Limb (tissue), 2 donors: ENCODE results near the gene MYL10.

ENCODE experiments used
- DNase-seq, 2 donors: peaks; one replicate each; pipeline ENCODE4 v3.0.0-alpha.2; 2016; ENCODE audit errors: extremely low spot score in 2 of 2

Gene MYL10

DNA sequence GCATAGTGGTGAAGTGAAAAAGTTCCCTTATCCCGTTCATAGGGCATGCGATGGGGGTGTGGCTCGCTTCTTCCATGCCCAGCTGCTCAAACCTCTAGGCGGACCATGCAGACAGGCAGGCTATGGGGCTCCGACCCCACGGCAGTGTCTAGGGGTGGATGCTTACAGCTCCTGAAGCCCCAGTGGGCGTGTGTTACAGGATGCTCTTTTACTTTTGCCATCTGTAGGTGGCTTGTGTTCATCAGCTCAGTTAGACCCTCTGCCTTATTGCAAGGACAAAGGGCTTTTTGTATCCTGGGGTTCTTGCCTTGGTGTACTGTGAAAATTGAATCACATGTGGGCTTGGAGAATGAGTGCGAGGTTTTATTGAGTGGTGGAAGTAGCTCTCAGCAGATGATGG is at the start of gene MYL10:
TSS of gene MYL10 (minus strand) at position 126 of the 400 bp plus-strand sequence. CDS start 178 bp downstream, outside the sequence.
- DNase-seq: no peak

DNA sequence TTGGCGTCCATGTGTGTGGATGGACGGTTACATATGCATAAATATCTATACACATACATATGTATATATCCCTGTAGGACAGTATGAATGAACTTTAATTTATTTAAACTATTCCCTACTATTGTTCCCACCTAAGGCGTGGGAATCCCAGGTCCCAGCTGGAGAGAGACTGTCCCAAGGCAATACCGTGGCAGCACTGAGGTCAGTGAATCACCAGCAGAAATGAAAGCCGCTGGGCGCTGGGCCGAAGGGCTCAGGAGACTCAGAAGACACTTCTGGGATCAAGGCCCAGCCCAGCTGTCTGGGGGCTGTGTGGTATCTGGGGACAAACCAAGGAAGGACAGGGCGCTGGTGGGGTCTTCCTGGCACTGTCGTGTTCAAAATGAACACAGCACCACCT is 49.6 kb upstream of the MYL10 start:
- DNase-seq: no peak

DNA sequence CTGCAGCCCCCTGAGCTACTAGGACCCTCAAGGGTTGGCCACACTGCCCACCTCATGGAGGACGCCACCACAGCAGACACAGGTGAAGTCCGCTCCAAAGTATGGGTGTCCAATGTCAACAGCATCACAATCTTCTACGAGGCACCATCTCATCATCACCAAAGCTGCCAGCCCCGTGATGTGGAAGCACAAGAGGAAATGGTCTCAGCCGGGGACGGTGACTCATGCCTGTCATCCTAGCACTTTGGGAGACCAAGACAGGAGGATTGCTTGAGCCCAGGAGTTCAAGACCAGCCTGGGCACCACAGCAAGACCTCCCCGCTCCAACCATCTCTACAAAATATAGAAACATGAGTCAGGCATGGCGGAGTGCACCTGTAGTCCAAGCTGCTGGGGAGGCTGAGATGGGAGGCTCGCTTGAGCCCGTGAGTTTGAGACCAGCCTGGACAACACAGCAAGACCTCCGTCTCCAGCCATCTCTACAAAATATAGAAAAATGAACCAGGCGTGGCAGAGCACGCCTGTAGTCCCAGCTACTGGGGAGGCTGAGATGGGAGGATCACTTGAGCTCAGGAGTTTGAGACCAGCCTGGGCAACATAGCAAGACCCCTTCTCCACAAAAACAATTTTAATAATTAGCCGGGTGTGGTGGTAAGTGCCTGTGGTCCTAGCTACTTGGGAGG is 48.8 kb upstream of the MYL10 start:
- no peak for DNase-seq

DNA sequence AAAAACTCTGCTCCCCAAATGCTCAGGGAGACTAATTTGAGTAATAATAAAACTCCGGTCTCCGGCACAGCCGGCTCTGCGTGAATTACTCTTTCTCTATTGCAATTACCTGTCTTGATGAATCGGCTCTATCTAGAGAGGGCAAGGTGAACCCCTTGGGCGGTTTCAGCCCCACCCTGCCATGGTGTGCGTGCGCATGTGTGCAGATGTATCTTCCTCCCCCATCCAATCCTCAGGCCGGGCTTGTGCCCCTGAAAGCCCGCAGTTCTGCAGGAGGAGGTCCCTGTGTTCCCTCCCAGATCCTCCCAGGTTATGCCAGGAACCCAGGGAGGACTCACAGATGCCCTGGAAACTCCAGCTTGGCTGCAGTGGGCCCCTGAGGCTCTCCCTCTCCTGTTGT is 48.3 kb upstream of the MYL10 start:
- no peak for DNase-seq

DNA sequence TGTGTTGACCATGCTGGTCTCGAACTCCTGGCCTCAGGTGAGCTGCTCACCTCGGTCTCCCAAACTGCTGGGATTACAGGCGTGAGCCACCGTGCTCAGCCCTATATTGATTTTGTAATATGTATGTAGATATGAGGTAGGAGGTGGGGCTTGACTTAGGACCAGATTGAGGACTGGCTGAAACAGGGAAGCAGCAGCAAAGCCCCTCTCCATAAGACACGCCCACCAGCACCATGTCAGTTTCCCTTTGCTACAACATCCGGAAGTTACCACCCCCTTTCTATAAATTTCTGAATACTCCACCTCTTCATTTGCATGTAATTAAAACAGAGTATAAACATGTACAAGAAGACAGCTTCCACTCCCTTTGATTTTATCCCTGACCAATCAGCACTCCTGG is 47.9 kb upstream of the MYL10 start:
- no peak for DNase-seq

DNA sequence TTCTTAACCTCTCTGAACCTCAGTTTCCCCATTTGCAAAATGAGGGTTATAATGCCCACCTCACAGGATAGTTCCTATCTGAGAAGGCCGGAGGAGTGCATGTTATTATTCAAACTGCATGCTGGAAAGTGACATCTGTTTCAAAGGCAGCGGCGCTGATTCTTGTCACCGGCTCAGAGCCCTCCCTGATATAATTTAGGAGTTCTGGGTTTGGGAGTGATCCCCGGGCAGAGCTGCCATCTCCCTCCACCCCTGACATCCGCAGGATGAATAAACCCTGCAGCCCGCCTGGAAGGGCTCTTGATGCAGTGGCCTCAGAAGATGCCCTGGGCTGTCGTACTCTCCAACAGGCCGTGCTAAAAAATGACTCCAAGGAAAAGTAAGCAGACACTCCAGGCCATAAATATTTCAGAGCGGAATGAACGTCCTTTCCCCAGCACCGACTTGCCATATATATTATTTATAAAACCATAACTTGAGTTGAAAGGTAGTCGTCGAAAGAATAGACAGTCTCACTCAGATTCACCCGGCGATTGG is 47.0 kb upstream of the MYL10 start:
- DNase-seq: no peak

DNA sequence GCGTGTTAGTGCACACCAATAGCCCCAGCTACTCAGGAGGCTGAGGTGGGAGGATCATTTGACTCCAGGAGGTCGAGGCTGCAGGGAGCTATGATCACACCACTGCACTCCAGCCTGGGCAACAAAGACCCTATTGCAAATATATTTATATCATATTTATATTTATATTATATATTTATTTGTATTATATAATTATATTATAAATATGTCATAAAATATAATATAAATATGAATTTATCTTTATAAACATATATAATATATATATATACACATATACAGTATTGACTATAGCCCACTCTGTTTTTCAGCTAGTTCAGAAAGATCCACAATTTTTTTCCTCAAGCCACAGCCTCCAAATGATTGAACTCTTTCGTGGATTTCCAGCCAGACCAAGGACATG is 45.3 kb upstream of the MYL10 start:
- DNase-seq: no peak

DNA sequence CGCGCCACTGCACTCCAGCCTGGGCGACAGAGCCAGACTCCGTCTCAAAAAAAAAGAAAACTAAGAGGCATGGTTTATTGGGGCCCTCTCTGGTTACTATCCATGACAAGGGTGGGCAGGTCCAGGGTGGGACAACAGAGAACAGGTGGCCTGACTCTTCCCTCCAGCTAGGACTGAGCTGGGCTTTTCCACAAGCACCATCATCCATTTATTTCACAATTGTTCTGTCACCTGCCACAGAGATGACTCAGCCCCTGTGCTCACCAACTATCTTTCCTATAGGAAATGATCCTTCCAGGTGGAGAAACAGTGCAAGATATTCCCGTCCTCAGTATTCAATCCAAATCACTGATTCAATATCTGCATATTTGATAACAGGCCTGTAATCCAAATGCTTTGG is 44.9 kb upstream of the MYL10 start:
- DNase-seq: no peak

DNA sequence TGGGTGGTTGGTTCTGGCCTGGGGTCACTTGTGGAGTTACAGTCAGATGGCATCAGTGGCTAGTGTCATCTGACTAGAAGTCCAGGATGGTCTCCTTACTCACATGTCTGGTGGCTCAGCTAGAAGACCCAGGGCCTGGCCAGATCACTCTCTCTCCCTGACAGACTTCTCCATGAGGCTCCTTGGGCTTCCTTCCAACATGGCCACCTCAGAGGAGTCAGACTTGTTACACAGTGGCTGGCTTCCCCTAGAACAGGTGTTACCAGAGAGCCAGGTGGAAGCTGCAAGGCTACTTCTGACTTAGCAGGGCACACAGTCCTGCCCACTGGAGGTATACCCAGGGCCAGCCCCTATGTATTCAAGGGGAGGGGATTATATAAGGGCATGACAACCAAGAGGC is 44.2 kb upstream of the MYL10 start:
- no peak for DNase-seq

DNA sequence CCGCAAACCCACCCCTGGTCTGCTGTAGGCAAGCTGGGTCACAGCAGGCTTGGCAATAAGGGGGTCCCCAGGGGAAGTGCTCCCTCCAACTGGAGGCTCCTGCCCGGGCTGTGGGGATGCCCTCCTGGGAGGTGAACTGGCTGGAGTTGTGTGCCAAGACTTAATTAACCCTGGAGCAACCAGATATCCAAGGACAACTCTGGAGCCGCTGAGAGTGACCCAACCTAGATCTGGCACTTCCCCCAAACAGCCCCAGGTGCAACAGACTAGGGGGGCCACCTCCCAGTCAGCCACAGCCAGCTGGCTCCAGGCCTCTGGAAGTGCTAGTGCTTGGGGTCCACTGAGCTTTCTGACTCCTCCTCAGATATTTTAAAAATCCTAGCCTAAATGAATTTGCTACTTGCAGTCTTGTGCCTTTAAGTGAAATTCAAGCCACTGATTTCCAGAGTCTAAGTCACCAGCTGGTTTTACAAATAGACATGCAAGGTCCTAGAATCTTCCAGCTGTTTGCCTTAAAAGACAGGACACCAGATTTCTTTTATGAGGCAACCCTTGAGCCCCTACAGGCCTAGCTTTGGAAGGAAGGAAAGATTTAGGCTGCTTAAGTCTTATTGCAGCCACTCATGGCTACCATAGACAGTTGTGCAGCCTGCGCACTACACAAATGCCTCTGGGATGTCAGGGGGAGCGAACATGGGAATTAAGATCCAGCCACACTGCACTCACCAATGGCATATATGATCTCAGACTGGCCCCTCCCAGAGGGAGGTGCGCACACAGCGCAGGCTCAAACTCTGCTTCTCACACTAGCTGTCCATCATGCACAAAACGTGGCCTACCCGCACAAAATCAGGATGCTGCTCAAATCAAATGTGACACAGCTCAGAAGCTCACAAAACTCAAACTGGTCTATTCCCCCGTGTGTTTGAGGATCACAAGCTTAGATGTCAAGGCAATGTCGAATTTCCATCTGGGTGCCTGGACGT is 42.6 kb upstream of the MYL10 start:
- DNase-seq: peak; percentile 59 to 65

DNA sequence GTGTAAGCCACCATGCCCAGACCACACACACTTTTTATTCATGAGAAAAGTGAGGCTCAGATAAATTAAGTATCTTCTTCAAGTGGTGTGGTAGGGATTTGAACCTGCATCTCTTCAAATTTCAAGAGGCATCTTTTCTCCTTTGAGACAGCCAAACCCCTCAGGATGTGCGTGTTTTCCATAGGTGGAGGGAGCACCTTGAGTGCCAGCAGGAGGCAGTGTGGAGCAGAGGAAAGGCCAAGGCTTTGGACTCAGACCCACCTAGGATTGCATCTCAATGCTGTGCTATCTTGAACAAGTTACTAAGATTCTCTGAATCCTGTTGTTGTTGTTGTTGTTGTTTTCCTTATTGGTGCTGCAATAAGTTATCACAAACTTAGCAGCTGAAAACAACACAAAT is 40.2 kb upstream of the MYL10 start:
- no peak for DNase-seq

DNA sequence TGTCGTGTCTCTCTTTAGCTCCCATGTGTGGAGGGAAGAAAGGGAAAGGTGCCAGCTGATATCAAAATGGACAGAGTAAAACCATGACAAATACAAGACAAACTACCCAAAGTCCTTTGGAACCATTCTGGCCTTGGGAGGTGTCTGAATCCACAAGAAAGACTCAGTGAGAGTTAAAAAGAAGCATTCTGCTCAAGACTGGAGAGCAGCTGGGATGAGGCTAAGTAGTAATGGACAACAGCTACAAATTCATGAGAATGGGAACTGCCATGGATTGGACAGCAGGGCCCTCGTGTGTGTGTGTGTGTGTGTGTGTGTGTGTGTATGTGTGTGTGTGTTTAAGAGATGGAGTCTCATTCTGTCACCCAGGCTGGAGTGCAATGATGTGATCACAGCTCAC is 39.6 kb upstream of the MYL10 start:
- DNase-seq: no peak

DNA sequence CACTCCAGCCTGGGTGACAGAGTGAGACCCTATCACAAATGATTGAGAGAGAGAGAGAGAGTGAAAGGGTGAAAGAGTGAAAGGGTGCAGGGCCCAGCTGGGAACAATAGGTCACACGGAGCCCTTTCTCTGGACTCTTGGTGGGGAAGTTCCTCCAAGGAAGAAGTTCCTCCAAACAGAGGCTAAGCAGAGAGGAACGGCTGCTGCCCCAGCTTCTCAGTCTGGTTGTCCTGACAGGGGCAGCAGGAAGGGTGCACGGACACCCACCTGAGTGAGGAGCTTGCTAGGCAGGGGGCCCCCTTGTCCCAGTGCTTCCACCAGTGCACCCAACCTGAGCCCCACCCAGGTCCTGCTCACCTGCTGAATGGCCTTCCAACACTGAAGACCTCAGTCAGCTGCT is 38.8 kb upstream of the MYL10 start:
- no peak for DNase-seq

DNA sequence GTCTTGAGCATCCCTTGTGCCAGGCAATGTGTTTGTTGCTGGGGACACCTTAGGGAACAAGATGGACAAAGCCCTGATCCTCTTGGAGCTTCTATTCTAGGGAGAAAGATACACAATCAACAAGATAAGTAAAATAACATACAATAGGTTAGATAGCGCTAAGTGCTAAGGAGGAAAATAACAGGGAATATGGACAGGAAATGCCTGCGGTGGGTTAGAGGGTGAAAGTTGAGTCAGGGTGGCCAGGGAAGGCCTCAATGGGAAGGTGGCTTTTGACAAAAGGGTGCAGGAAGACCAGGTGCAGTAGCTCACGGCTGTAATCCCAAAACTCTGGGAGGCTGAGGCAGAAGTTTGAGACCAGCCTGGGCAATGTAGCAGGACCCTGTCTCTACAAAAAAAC is 38.3 kb upstream of the MYL10 start:
- no peak for DNase-seq

DNA sequence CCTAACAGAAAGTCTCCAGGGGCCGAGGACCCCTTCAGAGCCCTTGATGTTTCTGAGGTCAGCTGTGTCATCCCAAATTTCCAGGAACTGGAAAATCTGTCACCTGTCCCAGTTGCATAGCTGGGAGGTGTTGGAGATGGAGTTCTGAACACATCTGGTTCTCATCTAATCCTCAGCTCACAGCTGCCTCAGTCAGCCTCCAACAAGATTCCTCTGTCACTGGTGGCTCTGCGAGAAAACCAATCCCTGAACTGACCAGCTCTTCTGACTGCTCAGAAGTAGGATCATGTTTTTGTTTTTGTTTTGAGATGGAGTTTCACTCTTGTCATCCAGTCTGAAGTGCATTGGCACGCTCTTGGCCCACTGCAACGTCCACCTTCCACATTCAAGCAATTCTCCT is 37.6 kb upstream of the MYL10 start:
- peak in 1 of 2 donors; percentile 27 for DNase-seq

DNA sequence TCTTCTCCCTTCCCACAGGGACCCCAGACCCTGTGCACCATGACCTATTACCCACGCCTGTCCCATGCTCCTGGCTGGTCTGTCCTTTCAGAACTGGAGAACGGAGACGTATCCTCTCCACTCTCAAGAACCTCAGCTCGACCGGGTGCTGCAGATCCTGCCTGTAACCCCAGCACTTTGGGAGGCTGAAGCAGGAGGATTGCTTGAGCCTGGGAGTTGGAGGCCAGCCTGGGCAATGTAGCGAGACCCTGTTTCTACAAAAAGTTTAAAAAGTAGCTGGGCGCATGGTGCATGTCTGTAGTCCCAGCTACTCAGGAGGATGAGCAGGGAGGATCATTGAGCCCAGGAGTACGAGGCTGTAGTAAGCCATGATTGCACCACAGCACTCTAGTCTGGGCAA is 37.2 kb upstream of the MYL10 start:
- no peak for DNase-seq

DNA sequence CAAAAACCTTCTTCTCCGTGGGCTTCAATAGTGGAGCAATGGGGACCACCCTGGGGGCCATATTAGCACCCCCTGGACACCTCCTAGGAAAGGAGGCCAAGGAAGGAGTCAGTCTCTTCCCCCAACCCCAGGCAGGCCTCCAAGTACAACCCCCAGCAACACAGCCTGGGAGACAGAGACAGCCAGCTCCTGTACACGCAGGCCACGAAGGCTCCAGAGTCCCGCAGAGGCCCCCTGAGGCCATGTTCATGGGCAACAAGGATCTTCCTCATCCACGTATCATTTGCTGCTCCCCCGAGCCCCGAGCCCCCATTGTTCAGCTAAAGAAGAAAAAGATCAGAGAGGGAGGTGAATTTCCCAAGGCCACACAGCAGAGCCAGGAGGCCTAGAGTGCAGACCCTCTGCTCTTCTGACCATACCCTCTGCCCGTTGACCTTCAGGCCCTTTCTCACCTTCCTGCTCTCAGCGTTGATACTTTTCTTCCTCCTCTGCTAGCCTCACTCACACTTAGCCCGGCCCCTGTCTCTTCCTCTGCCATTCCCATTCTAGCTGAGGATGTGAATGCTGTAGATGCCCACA is 35.9 kb upstream of the MYL10 start:
- DNase-seq: no peak

DNA sequence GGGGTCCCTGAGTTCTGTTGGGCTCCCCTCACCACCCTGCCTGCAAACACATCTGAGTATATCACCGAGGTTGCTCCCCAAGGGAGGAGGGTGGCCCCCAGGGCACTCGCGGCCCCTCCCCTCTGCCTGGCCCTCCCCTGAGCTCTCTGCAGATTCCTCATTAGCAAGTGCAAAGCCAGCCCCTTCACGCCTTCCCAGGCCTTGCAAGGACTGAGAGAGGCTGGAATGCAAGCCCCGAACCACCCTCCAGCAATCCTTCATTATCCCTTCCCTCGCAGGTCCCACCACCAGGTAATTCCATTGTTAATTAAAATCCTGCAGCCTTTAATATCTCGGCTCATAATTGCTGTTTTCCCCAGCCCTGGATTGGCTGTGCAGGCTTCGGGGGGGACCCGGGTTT is 35.3 kb upstream of the MYL10 start:
- DNase-seq: no peak

DNA sequence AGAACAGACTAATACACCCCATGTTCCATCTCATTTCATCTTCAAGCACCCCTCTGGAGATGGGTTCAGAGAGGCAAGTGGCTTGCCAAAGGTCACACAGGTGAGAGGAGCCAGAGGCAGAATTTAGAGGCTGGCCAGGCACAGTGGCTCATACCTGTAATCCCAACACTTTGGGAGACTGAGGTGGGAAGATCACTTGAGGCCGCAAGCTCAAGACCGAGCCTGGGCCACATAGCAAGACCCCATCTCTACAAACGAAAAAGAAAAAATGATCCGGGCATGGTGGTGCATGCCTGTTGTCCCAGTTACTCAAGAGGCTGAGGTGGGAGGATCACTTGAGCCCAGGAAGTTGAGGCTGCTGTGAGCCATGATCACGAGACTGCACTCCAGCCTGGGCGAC is 34.7 kb upstream of the MYL10 start:
- DNase-seq: no peak

DNA sequence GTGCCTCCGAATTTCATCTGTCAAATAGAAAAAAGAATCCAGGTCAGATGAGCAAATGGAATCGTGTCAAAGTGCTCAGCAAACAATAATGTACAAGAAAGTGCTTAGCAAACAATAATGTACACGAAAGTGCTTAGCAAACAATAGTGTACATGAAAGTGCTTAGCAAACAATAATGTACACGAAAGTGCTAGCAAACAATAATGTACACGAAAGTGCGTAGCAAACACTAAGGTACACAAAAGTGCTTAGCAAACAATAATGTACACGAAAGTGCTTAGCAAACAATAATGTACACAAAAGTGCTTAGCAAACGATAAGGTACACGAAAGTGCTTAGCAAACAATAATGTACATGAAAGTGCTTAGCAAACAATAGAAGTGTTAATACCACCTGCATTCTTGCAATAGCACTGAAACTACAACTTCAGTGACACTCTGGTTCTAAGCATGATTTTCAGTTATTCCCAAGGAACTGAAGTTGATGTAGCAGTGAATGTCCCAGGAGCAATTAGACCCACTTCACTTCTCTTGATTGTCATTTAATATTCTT is 33.4 kb upstream of the MYL10 start:
- no peak for DNase-seq

DNA sequence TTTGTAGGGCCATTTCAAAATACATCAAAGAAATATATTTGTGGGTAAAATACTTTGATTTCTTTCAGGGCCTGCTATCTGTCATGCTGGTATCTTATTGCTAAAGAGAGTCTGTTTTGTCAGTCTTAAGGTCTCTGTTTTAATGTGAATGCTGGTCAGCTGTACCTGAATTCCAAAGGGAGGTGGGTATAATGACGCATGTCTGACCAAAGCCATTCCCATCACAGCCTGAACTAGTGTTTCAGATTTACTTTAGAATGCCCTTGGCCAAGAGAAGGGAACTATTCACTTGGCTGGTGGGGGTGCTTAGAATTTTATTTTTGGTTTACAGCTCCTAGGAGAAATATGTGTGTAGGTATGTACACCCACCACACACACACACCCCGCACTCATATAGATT is 30.6 kb upstream of the MYL10 start:
- no peak for DNase-seq

DNA sequence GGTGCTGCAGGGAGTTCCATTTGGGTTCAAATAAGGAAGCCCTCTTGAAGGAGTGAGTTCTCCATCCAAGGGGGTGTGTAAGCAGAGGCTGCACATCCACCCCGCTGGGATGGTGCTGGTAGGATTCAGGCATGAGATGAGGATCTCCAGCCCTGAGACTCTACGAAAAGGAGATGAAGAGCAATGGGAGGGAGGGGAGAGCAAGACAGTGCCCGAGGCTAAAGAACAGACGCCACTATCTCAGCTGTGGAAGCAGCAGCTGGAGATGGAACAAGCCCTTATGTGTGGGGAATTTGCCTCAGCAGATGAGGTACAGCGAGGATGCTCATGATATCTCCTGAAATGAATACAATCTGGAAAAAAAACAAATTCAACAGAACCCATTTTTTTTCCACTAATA is 28.1 kb upstream of the MYL10 start:
- no peak for DNase-seq
